SK-N-MC (cell line): ENCODE results near the gene GAL3ST1.
"Not testable (repeated sequence)": the region's sequence is repeated elsewhere in the genome, so short reads cannot be mapped to it uniquely, and the experiment has no call there.

Experiments used
- EZH2 ChIP-seq: fragments of 200-600 bp; sonication (generic); IDR thresholded peaks from one replicate; pipeline ENCODE4 v1.6.1; 2017; ENCODE audit warnings: antibody characterized with exemption
- FOXP2 ChIP-seq: optimal IDR thresholded peaks from 2 replicates; pipeline ENCODE3; 2011; ENCODE audit warnings: mild to moderate bottlenecking, moderate library complexity; ENCODE audit not compliant: insufficient read depth; ENCODE audit errors: extremely low read length, control extremely low read depth
- POLR2AphosphoS5 ChIP-seq: IDR thresholded peaks from 2 replicates; pipeline ENCODE4 v1.6.1; 2012; ENCODE audit warnings: mild to moderate bottlenecking, low read depth, low read length, borderline replicate concordance

DNA sequence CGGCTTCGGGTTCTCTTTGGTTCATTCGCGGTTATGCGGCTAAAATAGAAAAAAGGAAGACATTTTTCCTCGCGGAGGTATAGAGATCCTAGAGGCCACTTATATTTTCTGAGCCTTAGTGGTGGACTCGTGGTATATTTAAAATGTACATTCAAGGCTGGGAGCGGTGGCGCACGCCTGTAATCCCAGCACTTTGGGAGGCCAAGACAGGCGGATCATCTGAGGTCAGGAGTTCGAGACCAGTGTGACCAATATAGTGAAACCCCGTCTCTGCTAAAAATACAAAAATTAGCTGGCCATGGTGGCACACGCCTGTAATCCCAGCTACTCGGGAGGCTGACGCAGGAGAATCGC lies 17.9 kb upstream of the GAL3ST1 start:
- not testable (repeated sequence) for TF ChIP-seq EZH2, POLR2AphosphoS5, FOXP2
